Neural cell (in vitro differentiated cells): ENCODE measurements around the gene WDTC1. TPM values are rescaled to one million over a fixed set of nuclear protein-coding genes. Genes with fewer than 3 reads are reported as not detected.

ENCODE experiments used
- H2AFZ ChIP-seq: fragments of 200-600, 300-800 bp; sonication (generic), shearing (Covaris generic); 2 replicates; pipeline ENCODE4 v1.6.0; 2014; ENCODE audit warnings: low read depth, mild to moderate bottlenecking, antibody characterized with exemption, low read length, moderate library complexity
- H3F3A ChIP-seq: fragments of 200-600 bp; shearing (Covaris generic); 2 replicates; pipeline ENCODE4 v1.6.1; 2016; ENCODE audit warnings: mild to moderate bottlenecking, moderate library complexity, mixed read lengths, antibody characterized with exemption, low read length; ENCODE audit not compliant: insufficient read depth, poor library complexity, severe bottlenecking
- H3K27ac ChIP-seq: fragments of 200-600, 300-800 bp; sonication (generic), shearing (Covaris generic); 2 replicates; pipeline ENCODE4 v1.5.1; 2014; ENCODE audit warnings: mild to moderate bottlenecking, low read length, moderate library complexity
- H3K27me3 ChIP-seq: fragments of 300-800, 200-600 bp; sonication (generic), shearing (Covaris generic); 2 replicates; pipeline ENCODE4 v1.6.0; 2014; ENCODE audit warnings: mild to moderate bottlenecking, low read depth, low read length, moderate library complexity; ENCODE audit not compliant: insufficient read depth
- H3K36me3 ChIP-seq: fragments of 300-800, 200-600 bp; sonication (generic), shearing (Covaris generic); 2 replicates; pipeline ENCODE4 v1.5.1; 2014; ENCODE audit warnings: mild to moderate bottlenecking, antibody characterized with exemption, low read length, moderate library complexity; ENCODE audit not compliant: insufficient read depth
- H3K4me2 ChIP-seq: fragments of 300-800, 200-600 bp; sonication (generic), shearing (Covaris generic); 2 replicates; pipeline ENCODE4 v1.6.0; 2014; ENCODE audit warnings: mild to moderate bottlenecking, low read length
- H3K4me3 ChIP-seq: fragments of 300-800, 200-600 bp; sonication (generic), shearing (Covaris generic); 2 replicates; pipeline ENCODE4 v1.5.1; 2014; ENCODE audit warnings: mild to moderate bottlenecking, low read length, moderate library complexity
- H3K79me2 ChIP-seq: fragments of 200-600 bp; shearing (Covaris generic); replicated peaks from 2 replicates; pipeline ENCODE4 v1.6.0; 2014; ENCODE audit warnings: mild to moderate bottlenecking, low read length, moderate library complexity; ENCODE audit not compliant: insufficient read depth
- H3K9ac ChIP-seq: fragments of 300-800, 200-600 bp; sonication (generic), shearing (Covaris generic); 2 replicates; pipeline ENCODE4 v1.6.1; 2016; ENCODE audit warnings: mild to moderate bottlenecking, low read length, mixed read lengths
- H3K9me2 ChIP-seq: fragments of 200-600 bp; shearing (Covaris generic); 2 replicates; pipeline ENCODE4 v1.6.1; 2016; ENCODE audit warnings: mild to moderate bottlenecking, low read length, mixed read lengths; ENCODE audit not compliant: insufficient read depth
- H3K9me3 ChIP-seq: fragments of 200-600, 300-800 bp; sonication (generic), shearing (Covaris generic); 2 replicates; pipeline ENCODE4 v1.6.1; 2016; ENCODE audit warnings: mild to moderate bottlenecking, mixed run types, low read length, moderate library complexity, mixed read lengths
- H4K20me1 ChIP-seq: fragments of 200-600 bp; shearing (Covaris generic); 2 replicates; pipeline ENCODE4 v1.6.1; 2016; ENCODE audit warnings: mild to moderate bottlenecking, mixed run types; ENCODE audit not compliant: insufficient read depth
- CTCF ChIP-seq: fragments of 450-650 bp; IDR thresholded peaks from 2 replicates; pipeline ENCODE4 v1.5.1; 2014; ENCODE audit warnings: antibody characterized with exemption, mild to moderate bottlenecking, moderate library complexity; ENCODE audit not compliant: poor library complexity, severe bottlenecking
- EP300 ChIP-seq: fragments of 450-650 bp; conservative IDR thresholded peaks from 2 replicates; pipeline ENCODE4 v1.6.1; 2014; ENCODE audit warnings: antibody characterized with exemption, mild to moderate bottlenecking, moderate library complexity; ENCODE audit not compliant: poor library complexity, severe bottlenecking
- EZH2 ChIP-seq: fragments of 200-600, 300-800 bp; shearing (Covaris generic), sonication (generic); IDR thresholded peaks from 2 replicates; pipeline ENCODE4 v1.6.1; 2014; ENCODE audit warnings: antibody characterized with exemption, low read length, borderline replicate concordance, mild to moderate bottlenecking; ENCODE audit not compliant: insufficient read depth, poor library complexity, severe bottlenecking
- MXI1 ChIP-seq: fragments of 450-650 bp; conservative IDR thresholded peaks from 2 replicates; pipeline ENCODE4 v1.6.1; 2014; ENCODE audit warnings: antibody characterized with exemption, mild to moderate bottlenecking; ENCODE audit not compliant: poor library complexity, severe bottlenecking
- POLR2AphosphoS5 ChIP-seq: IDR thresholded peaks from 2 replicates; pipeline ENCODE4 v1.6.1; 2012
- RAD21 ChIP-seq: fragments of 450-650 bp; conservative IDR thresholded peaks from 2 replicates; pipeline ENCODE4 v1.6.1; 2014; ENCODE audit warnings: antibody characterized with exemption, mild to moderate bottlenecking, moderate library complexity
- REST ChIP-seq: IDR thresholded peaks from 2 replicates; pipeline ENCODE4 v1.6.1; 2012; ENCODE audit warnings: borderline replicate concordance
- SMC3 ChIP-seq: fragments of 450-650 bp; conservative IDR thresholded peaks from 2 replicates; pipeline ENCODE4 v1.6.1; 2014; ENCODE audit warnings: antibody characterized with exemption, mild to moderate bottlenecking, moderate library complexity; ENCODE audit not compliant: poor library complexity
- TAF1 ChIP-seq: IDR thresholded peaks from 2 replicates; pipeline ENCODE4 v1.6.1; 2012; ENCODE audit warnings: low read depth
- polyA plus RNA-seq: library from polyadenylated mRNA; depleted of rRNA; stranded (reverse); fragments of >200 nt; gene quantifications from 2 replicates; pipeline ENCODE4 v1.2.3, GENCODE V29; 2014

Gene WDTC1
- polyA plus RNA-seq, 1 donor from 2014 or later = 10.9 TPM

- H3F3A ChIP-seq = no peaks in the 10 kb centered on the region
- no peaks in the 10 kb centered on the region for H3K27me3 ChIP-seq
- H3K4me3 ChIP-seq = no peak overlapping the region
- H3K36me3 ChIP-seq = no peaks in the 10 kb centered on the region
- no peak overlapping the region for H3K9ac ChIP-seq
- H3K9me3 ChIP-seq = no peaks in the 10 kb centered on the region
- no peaks in the 10 kb centered on the region for H3K79me2 ChIP-seq
- H3K9me2 ChIP-seq = no peaks in the 10 kb centered on the region
- H4K20me1 ChIP-seq = no peaks in the 10 kb centered on the region
- H3K4me2 ChIP-seq = no peak overlapping the region
- TF ChIP-seq TAF1 = no peak
- no peak for TF ChIP-seq REST
- no peak for TF ChIP-seq EZH2
- TF ChIP-seq SMC3 = no peak
- TF ChIP-seq POLR2AphosphoS5 = no peak
- TF ChIP-seq EP300 = no peak
- no peak for TF ChIP-seq CTCF
- no peak for TF ChIP-seq MXI1
- no peak for TF ChIP-seq RAD21
- H3K27ac ChIP-seq = no peak overlapping the region
- no peak overlapping the region for H2AFZ ChIP-seq
Measured at GRCh38 chr1:27292106-27292505, 57.7 kb downstream of the WDTC1 start.

GRCh38 chr1:27293915-27294314, 59.5 kb downstream of the WDTC1 start:
- H2AFZ ChIP-seq = no peak overlapping the region

More at GRCh38 chr1:27293915-27294314, 59.5 kb downstream of the WDTC1 start:
- TF ChIP-seq SMC3 (no peak), CTCF (no peak), EP300 (no peak), POLR2AphosphoS5 (no peak), EZH2 (no peak), MXI1 (no peak), REST (no peak), TAF1 (no peak), RAD21 (no peak)
- no peak overlapping the region for H3K9ac ChIP-seq
- H3K79me2 ChIP-seq = no peaks in the 10 kb centered on the region
- H3K9me3 ChIP-seq = no peaks in the 10 kb centered on the region
- H3K27me3 ChIP-seq = no peaks in the 10 kb centered on the region
- no peak overlapping the region for H3K4me2 ChIP-seq
- no peaks in the 10 kb centered on the region for H4K20me1 ChIP-seq
- H3K9me2 ChIP-seq = no peaks in the 10 kb centered on the region
- no peaks in the 10 kb centered on the region for H3F3A ChIP-seq
- H3K4me3 ChIP-seq = no peak overlapping the region
- no peak overlapping the region for H3K27ac ChIP-seq
- no peaks in the 10 kb centered on the region for H3K36me3 ChIP-seq
